SW480 (cell line): ENCODE data around the gene ZNF540.
A peak's percentile ranks its signal among the peaks of the same experiment; 100 is the strongest.
"Not testable (repeated sequence)": the region's sequence is repeated elsewhere in the genome, so short reads cannot be mapped to it uniquely, and the experiment has no call there.

Experiments used
- DNase-seq: peaks from one replicate; pipeline ENCODE4 v3.0.0-alpha.2; 2016; ENCODE audit warnings: low spot score

ZNF540 gene

GRCh38 chr19:37594304-37594981 lies at the start of gene ZNF540, which contains the start of gene ZNF571:
Gene ZNF540 (plus strand): TSS chr19:37594876. CDS start chr19:37598448, 3,572 bp downstream.
Gene ZNF571 (minus strand): TSS chr19:37594792. CDS start chr19:37586676, 8,116 bp downstream.
- peak; percentile 98 for DNase-seq

- DNase-seq = no peak
These were observed 43.3 kb upstream of the ZNF540 start for GRCh38 chr19:37551129-37551993.

GRCh38 chr19:37563518-37563917 lies 31.2 kb upstream of the ZNF540 start:
- no peak for DNase-seq

- DNase-seq = peak; percentile 13
These were observed 29.9 kb upstream of the ZNF540 start for GRCh38 chr19:37564624-37565369.

- DNase-seq = no peak
These were observed 29.4 kb upstream of the ZNF540 start for GRCh38 chr19:37565370-37565669.

GRCh38 chr19:37572203-37572602 lies 22.5 kb upstream of the ZNF540 start:
- DNase-seq = no peak

- no peak for DNase-seq
These were observed 11.3 kb upstream of the ZNF540 start for GRCh38 chr19:37583340-37583739.

- DNase-seq = no peak
These were observed 726 bp upstream of the ZNF540 start for GRCh38 chr19:37593996-37594303.

- DNase-seq = no peak
These were observed 306 bp downstream of the ZNF540 start for GRCh38 chr19:37594982-37595382.

- no peak for DNase-seq
These were observed 40.7 kb downstream of the ZNF540 start for GRCh38 chr19:37635076-37636056.

GRCh38 chr19:37654118-37654517 lies 59.4 kb downstream of the ZNF540 start:
- DNase-seq = no peak

- DNase-seq = peak; percentile 68
These were observed 60.1 kb downstream of the ZNF540 start for GRCh38 chr19:37654629-37655300.

GRCh38 chr19:37655301-37655688 lies 60.6 kb downstream of the ZNF540 start, which contains the start of gene ZFP30:
Gene ZFP30 (minus strand): TSS chr19:37655465. CDS start chr19:37647822, 7,643 bp downstream.
- peak; percentile 93 for DNase-seq

- DNase-seq = peak; percentile 92
These were observed 61.2 kb downstream of the ZNF540 start for GRCh38 chr19:37655689-37656371.

- not testable (repeated sequence) for DNase-seq
These were observed 62.5 kb downstream of the ZNF540 start for GRCh38 chr19:37657157-37657556.
